NCI-H2227 (cell line): ENCODE results near the gene DOHH.
"Not testable (repeated sequence)": the region's sequence is repeated elsewhere in the genome, so short reads cannot be mapped to it uniquely, and the experiment has no call there.

ENCODE experiments used
- DNase-seq: peaks from one replicate; lab custom pipeline; 2025; ENCODE audit not compliant: unreplicated experiment; lab: John Stamatoyannopoulos, UW

DOHH gene

GRCh38 chr19:3534375-3535234 is 34.1 kb upstream of the DOHH start:
- DNase-seq, result no peak

GRCh38 chr19:3533563-3534216 is 33.2 kb upstream of the DOHH start:
- no peak for DNase-seq

GRCh38 chr19:3533033-3533432 is 32.6 kb upstream of the DOHH start:
- no peak for DNase-seq

- DNase-seq, result no peak
Observed at GRCh38 chr19:3532154-3532786, 31.8 kb upstream of the DOHH start.

- DNase-seq, result no peak
Observed at GRCh38 chr19:3531716-3532115, 31.2 kb upstream of the DOHH start.

GRCh38 chr19:3530389-3530788 is 29.9 kb upstream of the DOHH start:
- no peak for DNase-seq

- DNase-seq, result not testable (repeated sequence)
Observed at GRCh38 chr19:3529299-3529698, 28.8 kb upstream of the DOHH start.

- DNase-seq, result no peak
Observed at GRCh38 chr19:3528539-3529211, 28.2 kb upstream of the DOHH start.

- DNase-seq, result no peak
Observed at GRCh38 chr19:3528080-3528479, 27.6 kb upstream of the DOHH start.

- DNase-seq, result no peak
Observed at GRCh38 chr19:3527238-3527910, 26.9 kb upstream of the DOHH start.

GRCh38 chr19:3526507-3527237 is 26.2 kb upstream of the DOHH start:
- no peak for DNase-seq

- no peak for DNase-seq
Observed at GRCh38 chr19:3524904-3525451, 24.5 kb upstream of the DOHH start.

GRCh38 chr19:3524078-3524842 is 23.8 kb upstream of the DOHH start:
- DNase-seq, result no peak

- no peak for DNase-seq
Observed at GRCh38 chr19:3523361-3524077, 23.0 kb upstream of the DOHH start.

GRCh38 chr19:3522421-3523360 is 22.2 kb upstream of the DOHH start:
- no peak for DNase-seq

GRCh38 chr19:3521104-3521445 is 20.6 kb upstream of the DOHH start:
- no peak for DNase-seq
